ENCODE data around the gene NCOA7.
"Not testable (repeated sequence)": the region's sequence is repeated elsewhere in the genome, so short reads cannot be mapped to it uniquely, and the experiment has no call there.

Gene NCOA7

GRCh38 chr6:125842091-125842626 lies 51.4 kb downstream of the NCOA7 start:
- DNase-seq, result no peak

GRCh38 chr6:125843593-125843992 lies 52.8 kb downstream of the NCOA7 start:
- no peak for DNase-seq

- DNase-seq, result no peak
These were observed 54.2 kb downstream of the NCOA7 start for GRCh38 chr6:125844989-125845388.

GRCh38 chr6:125846292-125847024 lies 55.7 kb downstream of the NCOA7 start:
- DNase-seq, result peak; percentile 70

GRCh38 chr6:125848286-125848685 lies 57.5 kb downstream of the NCOA7 start:
- not testable (repeated sequence) for DNase-seq

- peak; percentile 13 for DNase-seq
These were observed 59.6 kb downstream of the NCOA7 start for GRCh38 chr6:125850361-125850760.

- no peak for DNase-seq
These were observed 61.8 kb downstream of the NCOA7 start for GRCh38 chr6:125852587-125852986.

GRCh38 chr6:125853168-125853567 lies 62.4 kb downstream of the NCOA7 start:
- no peak for DNase-seq

- no peak for DNase-seq
These were observed 63.0 kb downstream of the NCOA7 start for GRCh38 chr6:125853756-125854155.

GRCh38 chr6:125854355-125854754 lies 63.6 kb downstream of the NCOA7 start:
- DNase-seq, result peak; percentile 58

- DNase-seq, result no peak
These were observed 65.0 kb downstream of the NCOA7 start for GRCh38 chr6:125855783-125856182.

- no peak for DNase-seq
These were observed 67.1 kb downstream of the NCOA7 start for GRCh38 chr6:125857846-125858245.

- DNase-seq, result peak; percentile 93
These were observed 67.9 kb downstream of the NCOA7 start for GRCh38 chr6:125858427-125859320.

GRCh38 chr6:125859727-125860126 lies 69.0 kb downstream of the NCOA7 start:
- no peak for DNase-seq

GRCh38 chr6:125863023-125863422 lies 72.3 kb downstream of the NCOA7 start:
- DNase-seq, result no peak

GRCh38 chr6:125865015-125865414 lies 74.3 kb downstream of the NCOA7 start:
- no peak for DNase-seq

GRCh38 chr6:125866433-125866832 lies 75.7 kb downstream of the NCOA7 start:
- DNase-seq, result peak; percentile 38

GRCh38 chr6:125867483-125867942 lies 76.8 kb downstream of the NCOA7 start:
- no peak for DNase-seq

- no peak for DNase-seq
These were observed 77.5 kb downstream of the NCOA7 start for GRCh38 chr6:125868252-125868651.

GRCh38 chr6:125868678-125869395 lies 78.1 kb downstream of the NCOA7 start:
- DNase-seq, result peak; percentile 78

- DNase-seq, result peak; percentile 29
These were observed 78.7 kb downstream of the NCOA7 start for GRCh38 chr6:125869427-125869826.

GRCh38 chr6:125871365-125871764 lies 80.6 kb downstream of the NCOA7 start:
- DNase-seq, result no peak
